ENCODE measurements around the gene SIAH1.
"Not testable (repeated sequence)": the region's sequence is repeated elsewhere in the genome, so short reads cannot be mapped to it uniquely, and the experiment has no call there.

SIAH1 gene

DNA sequence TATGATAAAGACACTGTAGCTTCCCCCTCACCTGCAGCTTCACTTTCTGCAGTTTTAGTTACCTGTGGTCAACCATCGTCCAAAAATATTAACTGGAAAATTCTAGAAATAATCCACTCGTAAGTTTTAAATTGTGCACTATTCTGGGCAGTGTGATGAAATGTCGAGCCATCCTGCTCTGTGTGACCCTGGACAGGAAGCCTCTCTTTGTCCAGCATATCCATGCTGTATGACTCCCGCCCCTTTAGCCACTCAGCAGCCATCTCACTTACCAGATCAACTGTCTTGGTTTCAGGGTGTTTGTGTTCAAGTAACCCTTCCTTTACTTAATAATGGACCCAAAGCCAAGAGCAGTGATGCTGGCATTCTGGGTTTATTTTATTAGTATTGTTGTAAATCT, 56.1 kb downstream of the SIAH1 start:
- no peak for DNase-seq

DNA sequence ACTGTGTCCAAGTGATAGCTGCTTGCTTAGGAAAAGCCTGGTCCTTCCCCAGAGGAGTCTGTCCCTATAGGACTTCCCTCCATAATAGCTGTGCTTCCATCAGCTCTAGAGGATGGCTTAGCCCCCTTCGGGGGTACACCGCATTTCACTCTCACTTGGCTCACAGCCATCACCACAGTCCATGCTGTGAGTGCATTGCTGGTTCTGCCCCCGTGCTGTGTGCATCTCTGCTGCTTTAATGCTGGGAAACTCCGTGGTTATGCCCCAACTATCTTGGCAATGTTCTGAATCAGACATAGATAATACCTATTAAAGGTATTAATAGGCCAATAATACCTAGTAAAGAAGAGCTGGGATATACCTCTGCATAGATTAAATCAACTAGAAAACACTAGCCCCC, 58.3 kb downstream of the SIAH1 start:
- DNase-seq: no peak

DNA sequence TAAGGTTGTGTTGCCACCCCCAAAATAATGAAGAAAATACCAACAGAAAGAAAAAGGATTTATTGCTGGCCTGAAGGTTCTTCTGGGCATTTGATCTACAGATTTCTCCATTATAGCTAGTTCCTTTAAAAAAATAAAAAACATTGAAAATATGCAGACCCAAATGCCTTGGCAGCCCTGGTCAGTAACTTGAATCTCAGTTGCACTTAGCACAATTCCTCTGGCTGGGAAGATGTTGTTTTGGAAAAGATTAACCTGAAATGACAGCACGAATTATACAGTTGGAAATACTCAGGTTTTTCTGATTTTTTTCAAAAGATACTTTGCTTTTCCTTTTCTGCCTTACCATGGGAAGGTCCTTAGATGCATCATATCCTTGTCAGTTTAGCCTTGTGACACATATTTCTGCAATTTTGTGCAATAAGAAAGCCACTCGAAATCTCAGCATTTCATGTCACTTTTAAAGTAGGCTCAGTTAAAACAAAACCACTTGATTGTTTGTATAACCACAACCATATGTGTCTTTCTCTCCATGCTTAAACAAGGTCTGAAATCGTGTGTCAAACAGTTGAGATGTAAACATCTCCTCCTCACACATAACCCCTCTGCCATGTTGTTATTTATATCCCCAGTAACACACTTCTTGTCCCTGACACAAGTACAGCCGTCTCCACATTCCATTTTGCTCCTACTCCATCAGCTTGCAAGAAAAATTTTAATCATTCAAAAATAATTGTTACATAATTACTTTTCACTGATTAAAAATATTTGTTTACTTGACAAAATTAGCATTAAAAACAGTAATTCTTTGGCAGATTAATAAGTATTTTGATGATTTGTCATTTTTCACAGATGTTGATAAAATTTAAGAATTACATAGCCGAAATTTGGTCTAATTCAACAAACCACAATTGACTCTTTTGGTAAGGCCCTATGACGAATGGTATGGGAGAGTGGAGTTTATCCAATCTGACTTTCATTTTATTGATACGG, 61.1 kb downstream of the SIAH1 start:
- DNase-seq: no peak

DNA sequence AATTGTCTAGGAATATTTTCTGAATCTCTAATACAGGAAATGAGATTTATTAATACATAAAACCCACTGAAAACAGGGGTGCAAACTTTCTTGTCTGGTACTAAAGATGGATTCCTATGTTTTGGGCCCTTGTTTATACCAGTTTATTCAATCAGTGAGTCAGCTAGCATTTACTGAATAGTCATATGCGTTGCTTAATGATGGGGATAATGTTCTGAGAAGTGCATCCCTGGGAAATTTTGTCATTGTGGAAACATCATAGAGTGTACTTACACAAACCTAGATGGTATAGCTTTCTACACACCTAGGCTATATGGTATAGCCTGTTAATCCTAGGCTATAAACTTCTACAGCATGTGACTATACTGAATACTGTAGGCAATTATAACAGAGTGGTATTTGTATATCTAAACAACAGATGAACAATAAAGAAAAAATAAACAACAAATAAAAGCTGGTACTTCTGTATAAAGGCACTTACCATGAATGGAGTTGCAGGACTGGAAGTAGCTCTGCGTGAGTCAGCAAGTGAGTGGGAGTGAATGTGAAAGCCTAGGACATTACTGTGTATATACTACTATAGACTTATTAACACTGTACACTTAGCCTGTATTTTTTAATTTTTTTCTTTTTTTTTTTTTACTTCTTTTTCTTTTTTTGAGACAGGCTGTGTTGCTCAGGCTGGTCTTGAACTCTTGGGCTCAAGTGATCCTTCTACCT, 63.7 kb downstream of the SIAH1 start:
- no peak for DNase-seq

DNA sequence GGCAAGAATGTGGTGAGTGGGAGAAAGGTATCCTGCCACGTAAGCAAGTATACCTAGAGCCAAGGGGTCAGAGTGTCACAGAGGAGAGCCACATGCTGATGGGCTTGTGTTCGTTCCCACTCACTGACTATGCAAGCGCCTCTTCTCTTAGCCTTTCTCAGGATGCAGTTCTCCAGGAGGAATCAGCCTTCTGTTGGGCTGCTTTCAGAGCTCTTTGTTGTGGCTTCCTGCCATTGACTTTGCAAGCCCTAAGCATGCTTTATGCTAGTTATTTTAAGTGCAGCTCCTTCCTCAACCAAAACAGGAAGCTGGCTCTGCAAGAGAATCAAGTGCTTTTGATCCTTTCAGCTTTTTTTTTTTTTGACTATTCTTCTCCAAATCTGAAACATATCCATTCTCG, 66.6 kb downstream of the SIAH1 start:
- DNase-seq: peak; percentile 9

DNA sequence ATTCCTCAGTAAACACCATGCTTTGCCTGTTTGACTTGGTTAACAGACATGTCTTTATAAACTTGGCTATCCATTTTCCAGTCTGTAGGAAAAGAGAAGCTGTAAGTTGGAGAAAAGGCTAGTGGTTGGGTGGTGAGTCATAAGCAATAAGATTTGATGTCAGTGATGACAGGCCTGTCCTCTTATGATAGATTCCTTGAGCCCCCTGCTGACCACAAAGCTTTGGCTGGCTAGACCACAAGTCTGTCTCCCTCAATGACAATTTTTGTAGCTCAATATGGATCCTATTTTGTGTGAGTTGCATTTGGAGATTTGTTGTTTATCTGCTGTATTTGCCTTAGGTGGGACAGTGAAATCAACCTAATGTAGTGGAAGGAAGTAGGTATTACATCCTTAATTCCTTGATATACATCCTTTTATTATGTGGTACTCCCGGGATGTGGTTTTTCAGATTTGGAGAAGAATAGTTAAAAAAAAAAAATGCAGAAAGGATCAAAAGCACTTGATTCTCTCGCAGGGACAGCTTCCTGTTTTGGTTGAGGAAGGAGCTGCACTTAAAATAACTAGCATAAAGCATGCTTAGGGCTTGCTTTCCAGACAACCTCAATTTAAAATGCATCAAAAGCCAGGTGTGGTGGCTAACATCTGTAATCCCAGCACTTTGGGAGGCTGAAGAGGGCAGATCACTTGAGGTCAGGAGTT, 67.4 kb downstream of the SIAH1 start:
- DNase-seq: no peak

DNA sequence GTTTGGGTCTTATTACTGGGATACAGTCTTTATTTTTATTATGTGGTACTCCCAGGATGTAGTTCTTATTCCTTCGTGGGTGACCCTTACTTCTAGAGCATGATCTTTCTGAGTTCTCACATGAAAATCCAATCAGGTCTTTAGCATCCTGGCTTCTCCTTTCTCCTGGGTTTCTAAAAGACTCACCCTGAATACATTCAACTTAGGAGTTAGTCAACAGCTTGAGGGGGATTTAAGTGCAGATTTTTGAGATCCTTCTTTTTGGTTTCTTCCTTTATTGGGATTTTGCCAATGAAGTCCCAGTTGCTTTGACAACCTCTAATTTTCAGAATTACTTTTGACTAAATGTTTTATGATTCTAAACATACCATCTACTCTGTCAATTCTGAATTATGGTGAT, 68.2 kb downstream of the SIAH1 start:
- no peak for DNase-seq

DNA sequence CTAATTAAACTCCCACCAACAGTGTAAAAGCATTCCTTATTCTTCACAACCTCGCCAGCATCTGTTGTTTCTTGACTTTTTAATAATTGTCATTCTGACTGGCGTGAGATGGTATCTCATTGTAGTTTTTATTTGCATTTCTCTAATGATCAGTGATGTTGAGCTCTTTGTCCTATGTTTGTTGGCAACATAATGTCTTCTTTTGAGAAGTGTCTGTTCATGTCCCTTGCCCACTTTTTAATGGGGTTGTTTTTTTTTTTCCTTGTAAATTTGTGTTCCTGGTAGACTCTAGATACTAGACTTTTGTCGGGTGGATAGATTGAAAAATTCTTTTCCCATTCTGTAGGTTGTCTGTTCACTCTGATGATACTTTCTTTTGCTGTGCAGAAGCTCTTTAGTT, 71.3 kb downstream of the SIAH1 start:
- not testable (repeated sequence) for DNase-seq

DNA sequence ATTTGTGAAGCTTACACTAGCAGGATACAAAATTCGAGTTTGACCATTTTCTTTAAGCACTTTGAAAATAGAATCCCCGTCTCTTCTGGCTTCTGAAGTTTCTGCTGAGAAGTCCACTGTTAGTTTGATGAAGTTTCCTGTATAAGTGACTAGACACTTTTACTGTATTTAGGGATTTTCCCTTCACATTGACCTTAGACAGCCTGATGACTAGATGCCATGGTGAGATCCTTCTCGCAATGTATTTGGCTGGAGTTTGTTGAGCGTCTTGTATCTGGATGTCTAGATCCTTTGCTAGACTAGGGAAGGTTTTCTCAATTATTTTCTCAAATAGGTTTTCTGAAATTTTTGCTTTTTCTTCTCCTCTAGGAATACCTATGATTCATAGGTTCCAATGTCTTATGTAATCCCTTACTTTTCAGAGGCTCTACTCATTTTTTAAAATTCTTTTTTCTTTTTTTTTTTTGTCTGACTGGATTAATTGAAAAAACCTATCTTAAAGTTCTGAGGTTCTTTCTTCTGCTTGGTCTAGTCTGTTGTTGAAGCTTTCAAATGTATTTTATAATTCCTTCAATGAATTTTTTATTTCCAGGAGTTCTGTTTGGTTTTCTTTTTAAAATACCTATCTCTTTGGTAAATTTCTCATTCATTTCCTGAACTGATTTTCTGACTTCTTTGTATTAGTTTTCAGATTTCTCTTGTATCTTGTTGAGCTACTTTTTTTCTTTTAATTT, 74.1 kb downstream of the SIAH1 start:
- no peak for DNase-seq

Measured in effector CD4-positive, alpha-beta T cell (primary cell).